VCaP (cell line): ENCODE data around the gene TAF5L.

Source experiments
- H3K27ac ChIP-seq: fragments of 450-650 bp; 2 replicates; pipeline ENCODE4 v1.5.1; 2017
- TF ChIP-seq, protein P1 (sequence below): fragments of 450-650 bp; conservative IDR thresholded peaks from 2 replicates; pipeline ENCODE4 v1.5.1; 2017; ENCODE audit warnings: mild to moderate bottlenecking, moderate library complexity

Gene TAF5L

GRCh38 chr1:229574679-229575442 lies 51.1 kb downstream of the TAF5L start:
- H3K27ac ChIP-seq: no peak overlapping the region
- TF ChIP-seq, protein P1, sequence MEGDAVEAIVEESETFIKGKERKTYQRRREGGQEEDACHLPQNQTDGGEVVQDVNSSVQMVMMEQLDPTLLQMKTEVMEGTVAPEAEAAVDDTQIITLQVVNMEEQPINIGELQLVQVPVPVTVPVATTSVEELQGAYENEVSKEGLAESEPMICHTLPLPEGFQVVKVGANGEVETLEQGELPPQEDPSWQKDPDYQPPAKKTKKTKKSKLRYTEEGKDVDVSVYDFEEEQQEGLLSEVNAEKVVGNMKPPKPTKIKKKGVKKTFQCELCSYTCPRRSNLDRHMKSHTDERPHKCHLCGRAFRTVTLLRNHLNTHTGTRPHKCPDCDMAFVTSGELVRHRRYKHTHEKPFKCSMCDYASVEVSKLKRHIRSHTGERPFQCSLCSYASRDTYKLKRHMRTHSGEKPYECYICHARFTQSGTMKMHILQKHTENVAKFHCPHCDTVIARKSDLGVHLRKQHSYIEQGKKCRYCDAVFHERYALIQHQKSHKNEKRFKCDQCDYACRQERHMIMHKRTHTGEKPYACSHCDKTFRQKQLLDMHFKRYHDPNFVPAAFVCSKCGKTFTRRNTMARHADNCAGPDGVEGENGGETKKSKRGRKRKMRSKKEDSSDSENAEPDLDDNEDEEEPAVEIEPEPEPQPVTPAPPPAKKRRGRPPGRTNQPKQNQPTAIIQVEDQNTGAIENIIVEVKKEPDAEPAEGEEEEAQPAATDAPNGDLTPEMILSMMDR: no peak

DNA sequence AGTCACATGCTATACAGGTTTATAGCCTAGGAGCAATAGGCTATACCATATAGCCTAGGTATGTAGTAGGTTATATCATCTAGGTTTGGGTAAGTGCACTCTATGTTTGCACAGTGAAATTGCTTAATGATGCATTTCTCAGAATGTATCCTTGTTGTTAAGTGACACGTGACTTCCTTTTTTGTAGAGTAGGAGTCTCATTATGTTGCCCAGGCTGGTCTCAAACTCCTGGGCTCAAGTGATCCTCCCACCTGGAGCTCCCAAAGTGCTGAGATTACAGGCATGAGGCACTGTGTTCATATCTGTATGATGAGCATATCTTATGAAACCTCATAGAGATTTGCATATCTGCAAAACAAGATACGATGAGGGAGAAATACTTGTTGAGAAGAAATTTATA lies 53.6 kb downstream of the TAF5L start:
- TF ChIP-seq, protein P1: no peak
- H3K27ac ChIP-seq: no peak overlapping the region

DNA sequence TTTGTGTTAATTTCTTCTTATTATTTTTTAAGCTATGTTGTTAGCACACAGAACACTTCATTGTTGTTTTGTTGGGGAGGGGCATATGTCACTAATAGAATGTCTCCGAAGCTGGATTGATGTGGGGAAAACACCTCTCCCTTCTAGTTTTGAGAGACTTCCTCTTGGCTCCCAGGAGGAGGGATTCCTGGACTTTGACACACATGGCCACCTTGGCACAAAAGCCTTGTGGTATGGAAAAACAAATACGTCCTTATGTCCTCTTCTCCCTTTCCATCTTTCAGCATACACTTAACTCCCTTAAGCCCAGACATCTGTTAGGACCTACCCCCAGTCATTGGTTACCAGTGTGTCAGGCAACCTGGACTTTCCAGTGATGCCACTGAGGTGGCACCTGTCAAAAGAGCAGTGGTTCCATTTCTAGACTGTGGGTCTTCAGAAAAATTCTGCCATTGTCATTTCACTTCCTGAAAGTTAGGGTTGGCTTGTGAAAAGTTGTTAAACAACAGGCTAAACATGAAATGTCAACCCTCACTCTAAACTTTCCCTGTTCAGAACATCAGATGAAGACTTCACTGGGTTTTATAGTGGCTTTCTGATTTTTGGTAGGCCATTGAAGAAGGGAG lies 54.9 kb downstream of the TAF5L start:
- H3K27ac ChIP-seq: no peak overlapping the region
- TF ChIP-seq, protein P1: no peak

- no peak overlapping the region for H3K27ac ChIP-seq
- TF ChIP-seq, protein P1: no peak
Measured at GRCh38 chr1:229570305-229570704, 55.6 kb downstream of the TAF5L start.

- TF ChIP-seq, protein P1: no peak
- no peak overlapping the region for H3K27ac ChIP-seq
Measured at GRCh38 chr1:229567109-229567868, 58.6 kb downstream of the TAF5L start.

GRCh38 chr1:229563701-229564100 lies 62.2 kb downstream of the TAF5L start:
- TF ChIP-seq, protein P1: no peak
- no peak overlapping the region for H3K27ac ChIP-seq

GRCh38 chr1:229563241-229563640 lies 62.7 kb downstream of the TAF5L start:
- no peak overlapping the region for H3K27ac ChIP-seq

More at GRCh38 chr1:229563241-229563640, 62.7 kb downstream of the TAF5L start:
- TF ChIP-seq, protein P1: no peak
